ENCODE data around the gene RNF149. TPM values are rescaled to one million over a fixed set of nuclear protein-coding genes. Genes with fewer than 3 reads are reported as not detected.

Gene RNF149
- total and polyA plus RNA-seq, 9 of the 15 experiments (the other 6 are each of a cell fraction or from before 2014, with no cell fraction given): 9.0 to 31.5 (median 22.8) TPM

GRCh38 chr2:101351207-101351606 lies 42.7 kb upstream of the RNF149 start:
- H3K27ac ChIP-seq (ENCODE audit: extremely low read depth, low read depth, low read length): no peak overlapping the region
- H3K79me2 ChIP-seq (ENCODE audit: control insufficient read depth, insufficient read depth, low read length): no peaks in the 10 kb centered on the region
- H2AFZ ChIP-seq (ENCODE audit: low read depth, low read length): no peak overlapping the region
- peaks cover 7 to 35% of the 10 kb centered on the region in 2 experiments; a peak in 3 of 5 replicates for H3K27me3 ChIP-seq (ENCODE audit: control insufficient read depth in 2 of 2, insufficient read depth in 2 of 2, low read length in 2 of 2)
- H3K36me3 ChIP-seq (ENCODE audit: control insufficient read depth, insufficient read depth, low read length): no peaks in the 10 kb centered on the region
- peaks cover 0 to 4% of the 10 kb centered on the region in 2 experiments; a peak in 1 of 5 replicates for H3K4me1 ChIP-seq (replicated peaks in 1 of 2; ENCODE audit: control insufficient read depth in 2 of 2, insufficient read depth in 2 of 2, low read length in 2 of 2)
- no peaks in the 10 kb centered on the region for H3K9me3 ChIP-seq (replicated peaks; ENCODE audit: control insufficient read depth, insufficient read depth, low read depth, low read length)
- ChIA-PET POLR2A (interaction anchor here (0.7 kb wide), 2 partner anchors 42 to 43 kb away, joined by 3 read pairs; partner anchors contain the start of gene RNF149), CTCF (ENCODE audit: low intra/inter-chr PET ratio) (no interaction called here)
- no peaks in the 10 kb centered on the region for H4K20me1 ChIP-seq (replicated peaks; ENCODE audit: control insufficient read depth, insufficient read depth, low read length)
- ATAC-seq (no peak), DNase-seq (ENCODE audit: extremely low read depth in 1 of 4, low spot score in 3 of 4) (no peak), FAIRE-seq (no peak)
- TF ChIP-seq, protein P1, sequence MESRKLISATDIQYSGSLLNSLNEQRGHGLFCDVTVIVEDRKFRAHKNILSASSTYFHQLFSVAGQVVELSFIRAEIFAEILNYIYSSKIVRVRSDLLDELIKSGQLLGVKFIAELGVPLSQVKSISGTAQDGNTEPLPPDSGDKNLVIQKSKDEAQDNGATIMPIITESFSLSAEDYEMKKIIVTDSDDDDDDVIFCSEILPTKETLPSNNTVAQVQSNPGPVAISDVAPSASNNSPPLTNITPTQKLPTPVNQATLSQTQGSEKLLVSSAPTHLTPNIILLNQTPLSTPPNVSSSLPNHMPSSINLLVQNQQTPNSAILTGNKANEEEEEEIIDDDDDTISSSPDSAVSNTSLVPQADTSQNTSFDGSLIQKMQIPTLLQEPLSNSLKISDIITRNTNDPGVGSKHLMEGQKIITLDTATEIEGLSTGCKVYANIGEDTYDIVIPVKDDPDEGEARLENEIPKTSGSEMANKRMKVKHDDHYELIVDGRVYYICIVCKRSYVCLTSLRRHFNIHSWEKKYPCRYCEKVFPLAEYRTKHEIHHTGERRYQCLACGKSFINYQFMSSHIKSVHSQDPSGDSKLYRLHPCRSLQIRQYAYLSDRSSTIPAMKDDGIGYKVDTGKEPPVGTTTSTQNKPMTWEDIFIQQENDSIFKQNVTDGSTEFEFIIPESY (CRISPR knock-in tag; IDR thresholded peaks at IDR 0.05): no peak
- no peak for TF ChIP-seq CBX8 (IDR thresholded peaks at IDR 0.05; ENCODE audit: borderline replicate concordance, extremely low read depth, low read depth, low read length, poor library complexity, severe bottlenecking)
- TF ChIP-seq, protein P2, sequence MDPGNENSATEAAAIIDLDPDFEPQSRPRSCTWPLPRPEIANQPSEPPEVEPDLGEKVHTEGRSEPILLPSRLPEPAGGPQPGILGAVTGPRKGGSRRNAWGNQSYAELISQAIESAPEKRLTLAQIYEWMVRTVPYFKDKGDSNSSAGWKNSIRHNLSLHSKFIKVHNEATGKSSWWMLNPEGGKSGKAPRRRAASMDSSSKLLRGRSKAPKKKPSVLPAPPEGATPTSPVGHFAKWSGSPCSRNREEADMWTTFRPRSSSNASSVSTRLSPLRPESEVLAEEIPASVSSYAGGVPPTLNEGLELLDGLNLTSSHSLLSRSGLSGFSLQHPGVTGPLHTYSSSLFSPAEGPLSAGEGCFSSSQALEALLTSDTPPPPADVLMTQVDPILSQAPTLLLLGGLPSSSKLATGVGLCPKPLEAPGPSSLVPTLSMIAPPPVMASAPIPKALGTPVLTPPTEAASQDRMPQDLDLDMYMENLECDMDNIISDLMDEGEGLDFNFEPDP (CRISPR knock-in tag; IDR thresholded peaks at IDR 0.05): no peak
- no peak for TF ChIP-seq ID3 (CRISPR knock-in tag; IDR thresholded peaks at IDR 0.05)
- no peak for TF ChIP-seq ID3 (tag; IDR thresholded peaks at IDR 0.05)
- TF ChIP-seq ZFP30 (CRISPR knock-in tag; IDR thresholded peaks at IDR 0.05; ENCODE audit: borderline replicate concordance): no peak
- TF ChIP-seq, protein P3, sequence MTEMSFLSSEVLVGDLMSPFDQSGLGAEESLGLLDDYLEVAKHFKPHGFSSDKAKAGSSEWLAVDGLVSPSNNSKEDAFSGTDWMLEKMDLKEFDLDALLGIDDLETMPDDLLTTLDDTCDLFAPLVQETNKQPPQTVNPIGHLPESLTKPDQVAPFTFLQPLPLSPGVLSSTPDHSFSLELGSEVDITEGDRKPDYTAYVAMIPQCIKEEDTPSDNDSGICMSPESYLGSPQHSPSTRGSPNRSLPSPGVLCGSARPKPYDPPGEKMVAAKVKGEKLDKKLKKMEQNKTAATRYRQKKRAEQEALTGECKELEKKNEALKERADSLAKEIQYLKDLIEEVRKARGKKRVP (CRISPR knock-in tag; IDR thresholded peaks at IDR 0.05): no peak
- TF ChIP-seq TOE1 (IDR thresholded peaks at IDR 0.05; ENCODE audit: borderline replicate concordance): no peak
- no peak for TF ChIP-seq TOE1 (CRISPR knock-in tag; IDR thresholded peaks at IDR 0.05; ENCODE audit: borderline replicate concordance, low read depth)
- TF ChIP-seq ZNF696 (CRISPR knock-in tag; conservative IDR thresholded peaks at IDR 0.05): no peak
- TF ChIP-seq, protein P4, sequence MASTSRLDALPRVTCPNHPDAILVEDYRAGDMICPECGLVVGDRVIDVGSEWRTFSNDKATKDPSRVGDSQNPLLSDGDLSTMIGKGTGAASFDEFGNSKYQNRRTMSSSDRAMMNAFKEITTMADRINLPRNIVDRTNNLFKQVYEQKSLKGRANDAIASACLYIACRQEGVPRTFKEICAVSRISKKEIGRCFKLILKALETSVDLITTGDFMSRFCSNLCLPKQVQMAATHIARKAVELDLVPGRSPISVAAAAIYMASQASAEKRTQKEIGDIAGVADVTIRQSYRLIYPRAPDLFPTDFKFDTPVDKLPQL (IDR thresholded peaks at IDR 0.05; ENCODE audit: extremely low read depth, insufficient read length): no peak
- TF ChIP-seq GATAD2B (IDR thresholded peaks at IDR 0.05; ENCODE audit: borderline replicate concordance): no peak
- TF ChIP-seq ETS2 (tag; IDR thresholded peaks at IDR 0.05; ENCODE audit: borderline replicate concordance, poor library complexity, severe bottlenecking): no peak
- no peak for TF ChIP-seq ARID1B (IDR thresholded peaks at IDR 0.05)
- H3K9ac ChIP-seq (ENCODE audit: insufficient read depth in 1 of 2, low read depth in 2 of 2, low read length in 2 of 2): no peak overlapping the region
- no peak overlapping the region for H3K4me2 ChIP-seq (ENCODE audit: insufficient read depth, low read length)
- no TSS peak for BruUV-seq (replicated peaks)
- no peak overlapping the region for H3K4me3 ChIP-seq
- no peaks in the 10 kb centered on the region for H3K9me1 ChIP-seq (ENCODE audit: control insufficient read depth, insufficient read depth, low read length)
- intact Hi-C loops (cut with micrococcal nuclease): no loop called here
- in situ Hi-C loops (cut with MboI): no loop called here
- WGBS (ENCODE audit: insufficient coverage, low coverage, missing lambda C conversion rate): 1% methylated on average over 7 of the region's 7 CpGs
